ENCODE data around the gene AGRN. TPM values are rescaled to one million over a fixed set of nuclear protein-coding genes. Genes with fewer than 3 reads are reported as not detected.
"Not testable (repeated sequence)": the region's sequence is repeated elsewhere in the genome, so short reads cannot be mapped to it uniquely, and the experiment has no call there.

The AGRN gene
- total RNA-seq, 1 experiment from 2014 or later = 894 TPM

DNA sequence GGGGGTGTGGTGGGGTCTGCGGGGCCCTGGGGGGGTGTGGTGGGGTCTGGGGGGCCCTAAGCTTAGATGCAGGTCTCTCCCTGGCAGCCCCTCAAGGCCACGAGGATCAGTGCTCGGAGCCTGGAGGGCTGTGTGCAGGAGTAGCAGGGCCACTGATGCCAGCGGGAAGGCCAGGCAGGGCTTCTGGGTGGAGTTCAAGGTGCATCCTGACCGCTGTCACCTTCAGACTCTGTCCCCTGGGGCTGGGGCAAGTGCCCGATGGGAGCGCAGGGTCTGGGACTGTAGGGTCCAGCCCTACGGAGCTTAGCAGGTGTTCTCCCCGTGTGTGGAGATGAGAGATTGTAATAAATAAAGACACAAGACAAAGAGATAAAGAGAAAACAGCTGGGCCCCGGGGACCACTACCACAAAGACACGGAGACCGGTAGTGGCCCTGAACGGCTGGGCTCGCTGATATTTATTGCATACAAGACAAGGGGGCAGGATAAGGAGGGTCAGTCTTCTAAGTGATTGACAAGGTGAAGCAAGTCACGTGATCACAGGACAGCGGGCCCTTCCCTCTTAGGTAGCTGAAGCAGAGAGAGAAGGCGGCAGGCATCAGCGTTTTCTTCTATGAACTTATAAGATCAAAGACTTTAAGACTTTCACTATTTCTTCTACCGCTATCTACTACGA lies 45.5 kb downstream of the AGRN start:
- no peak for DNase-seq (ENCODE audit: low spot score)

DNA sequence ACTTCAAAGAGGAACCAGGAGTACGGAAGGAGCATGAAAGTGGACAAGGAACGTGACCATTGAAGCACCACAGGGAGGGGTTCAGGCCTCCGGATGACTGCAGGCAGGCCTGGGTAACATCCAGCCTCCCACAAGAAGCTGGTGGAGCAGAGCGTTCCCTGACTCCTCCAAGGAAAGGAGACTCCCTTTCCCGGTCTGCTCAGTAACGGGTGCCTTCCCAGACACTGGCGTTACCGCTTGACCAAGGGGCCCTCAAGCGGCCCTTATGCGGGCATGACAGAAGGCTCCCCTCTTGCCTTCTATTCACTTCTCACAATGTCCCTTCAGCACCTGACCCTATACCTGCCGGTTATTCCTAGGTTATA lies 46.0 kb downstream of the AGRN start:
- DNase-seq (ENCODE audit: low spot score) = not testable (repeated sequence)

GRCh38 chr1:1066403-1067283 lies 46.7 kb downstream of the AGRN start:
- no peak for DNase-seq (ENCODE audit: low spot score)

DNA sequence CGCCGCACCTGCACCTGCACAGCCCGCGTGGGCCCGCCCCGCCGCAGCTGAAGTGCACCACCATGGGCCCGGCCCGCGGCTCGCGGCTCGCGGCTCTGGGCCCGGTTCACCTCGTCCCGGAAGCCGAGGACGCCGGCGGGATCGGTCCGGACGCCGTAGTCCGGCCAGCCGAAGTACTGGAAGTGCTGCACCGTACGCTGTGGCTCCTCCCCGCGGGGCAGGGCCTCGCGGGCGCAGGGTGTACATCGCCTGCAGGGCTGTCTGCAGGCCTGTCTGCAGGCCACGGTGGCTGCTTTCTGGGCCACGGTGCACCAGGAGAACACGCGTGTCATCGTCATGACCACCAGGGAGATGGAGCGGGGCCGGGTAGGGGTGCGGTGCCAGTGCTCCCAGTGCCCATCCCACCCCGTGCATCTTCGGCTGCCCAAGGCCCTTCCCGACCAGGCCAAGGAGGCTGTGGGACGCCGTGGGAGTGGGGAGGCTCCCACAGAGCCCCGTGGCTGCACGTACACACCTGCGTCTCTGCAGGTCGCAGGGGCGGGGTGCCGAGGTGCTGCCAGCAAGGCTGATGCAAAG lies 47.5 kb downstream of the AGRN start:
- no peak for DNase-seq (ENCODE audit: low spot score)

DNA sequence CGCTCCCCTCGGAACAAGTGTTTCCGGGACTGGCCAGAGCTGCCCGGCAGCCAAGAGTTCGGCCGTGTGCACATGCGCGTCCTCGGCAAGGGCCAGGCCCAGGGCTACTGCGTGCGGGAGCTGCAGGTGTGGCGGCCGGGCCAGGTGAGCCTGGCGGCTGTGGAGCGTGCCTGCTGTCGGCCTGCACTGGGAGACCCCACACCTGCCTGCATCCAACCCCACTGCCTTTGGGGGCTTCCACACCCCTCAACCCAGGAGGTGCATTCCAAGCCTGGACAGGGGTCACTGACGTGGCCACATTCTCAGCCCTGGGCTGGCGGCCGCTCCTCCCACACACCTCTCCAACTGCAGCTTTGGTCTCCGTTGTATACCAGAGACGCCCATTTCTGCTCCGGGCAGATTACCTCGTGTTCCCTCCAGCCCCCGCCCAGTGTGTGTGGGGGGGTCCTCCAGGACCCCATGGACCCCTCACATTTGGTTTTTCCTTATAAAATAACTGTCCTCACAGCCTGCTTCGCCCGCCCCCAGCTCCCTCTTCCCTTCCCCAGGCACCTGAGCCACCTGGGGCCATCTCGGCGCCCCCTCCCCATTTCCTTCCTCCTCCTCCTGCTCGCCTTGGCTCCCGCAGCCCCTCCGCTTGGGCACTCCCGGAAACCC lies 48.1 kb downstream of the AGRN start:
- DNase-seq (ENCODE audit: low spot score) = peak; percentile 82

- DNase-seq (ENCODE audit: low spot score) = peak; percentile 86
These were observed 48.7 kb downstream of the AGRN start for GRCh38 chr1:1068517-1069055.

DNA sequence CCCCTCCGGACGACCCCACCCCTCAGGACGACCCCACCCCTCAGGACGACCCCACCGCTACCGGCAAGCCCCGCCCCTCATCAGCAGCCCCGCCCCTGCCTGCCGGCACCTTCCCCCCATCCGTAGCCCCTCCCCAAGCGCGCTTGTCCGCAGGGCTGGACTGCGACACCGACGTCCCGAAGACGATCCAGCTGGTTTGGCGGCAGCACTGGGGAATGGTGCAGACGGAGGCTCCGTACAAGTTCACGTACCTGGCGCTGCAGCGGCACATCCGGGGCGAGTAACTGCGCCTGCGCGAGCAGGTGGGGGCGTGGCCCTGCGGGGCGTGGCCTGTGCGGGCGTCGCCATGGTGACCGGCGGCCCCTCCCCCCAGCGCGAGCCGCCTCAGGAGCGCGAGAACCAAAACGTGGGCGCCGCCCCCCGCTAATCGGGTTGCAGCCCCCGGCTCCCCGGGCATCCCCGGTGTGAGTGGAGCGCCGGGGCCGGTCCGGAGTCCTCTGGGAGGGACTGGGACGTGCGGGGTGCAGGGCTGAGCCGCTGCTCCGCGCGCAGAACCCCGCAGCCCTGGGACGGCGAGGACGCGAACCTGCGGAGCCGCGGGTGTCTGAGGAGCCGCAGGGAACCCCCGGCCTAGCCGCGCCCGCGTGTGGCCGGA lies 49.3 kb downstream of the AGRN start:
- DNase-seq (ENCODE audit: low spot score) = peak; percentile 88

GRCh38 chr1:1069711-1070676 lies 50.1 kb downstream of the AGRN start:
- peak; percentile 36 for DNase-seq (ENCODE audit: low spot score)

DNA sequence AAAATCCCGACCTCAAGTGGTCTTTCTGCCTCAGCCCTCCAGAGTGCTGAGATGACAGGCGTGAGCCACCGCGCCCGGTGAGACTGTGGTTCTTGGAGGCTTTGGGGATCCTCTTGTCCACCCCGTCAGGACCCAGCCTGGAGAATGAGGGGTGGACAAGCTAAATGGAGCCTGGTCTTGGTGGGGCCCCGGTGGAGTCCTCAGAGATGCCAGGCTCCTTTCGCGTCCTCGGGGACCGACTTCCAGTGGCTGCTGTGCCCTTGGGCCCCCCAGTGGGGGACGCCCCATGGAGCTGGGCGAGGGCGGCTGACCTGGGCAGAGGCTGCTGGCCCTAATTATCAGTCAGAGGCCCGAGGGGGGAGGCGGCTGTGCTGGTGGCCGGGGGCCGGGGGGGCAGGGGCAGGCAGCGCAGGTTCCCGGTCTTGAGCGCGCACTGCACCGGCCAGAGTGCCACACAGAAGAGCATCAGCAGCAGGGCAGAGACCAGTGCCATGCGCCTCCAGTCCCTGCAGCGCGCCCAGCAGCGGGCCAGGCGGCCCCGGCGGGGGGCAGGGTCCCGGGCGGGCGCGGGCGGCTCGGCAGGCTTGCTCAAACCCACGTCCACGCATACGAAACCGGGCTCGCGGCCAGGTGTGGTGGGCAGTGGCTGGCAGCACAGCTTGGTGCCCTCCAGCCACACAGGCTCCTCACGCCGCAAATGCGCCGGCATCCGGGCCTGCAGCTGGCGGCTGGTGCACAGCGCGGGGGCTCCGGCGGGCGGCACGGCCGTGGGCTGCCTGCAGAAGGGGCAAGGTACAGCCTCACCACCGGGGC lies 51.8 kb downstream of the AGRN start:
- no peak for DNase-seq (ENCODE audit: low spot score)

DNA sequence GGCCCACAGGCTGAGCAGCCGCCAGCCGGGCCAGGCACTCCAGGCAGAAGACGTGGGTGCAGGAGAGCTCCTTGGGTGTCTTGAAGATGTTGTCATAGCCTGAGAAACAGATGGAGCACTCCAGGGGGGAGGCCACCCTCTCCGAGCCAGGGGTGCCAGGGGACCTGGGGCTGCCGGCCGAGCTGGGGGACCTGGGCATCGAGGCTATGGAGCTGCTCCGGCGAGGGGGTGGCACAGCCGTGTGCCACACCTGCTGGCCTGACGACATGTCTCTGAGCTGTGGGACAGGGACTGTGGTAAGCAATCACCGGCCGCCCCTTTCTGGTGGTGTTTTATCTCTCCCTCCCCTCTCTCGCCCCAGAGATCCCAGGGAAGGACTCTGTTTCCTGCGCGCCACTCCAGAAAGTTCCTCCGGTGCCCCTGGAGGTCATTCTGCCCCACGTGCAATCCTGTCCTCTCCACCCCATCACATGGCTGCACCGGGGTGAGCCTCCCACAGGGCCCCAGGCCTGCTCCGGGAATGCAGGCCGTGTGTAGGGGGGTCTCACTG lies 52.5 kb downstream of the AGRN start:
- DNase-seq (ENCODE audit: low spot score) = no peak

GRCh38 chr1:1072849-1073742 lies 53.2 kb downstream of the AGRN start:
- no peak for DNase-seq (ENCODE audit: low spot score)

DNA sequence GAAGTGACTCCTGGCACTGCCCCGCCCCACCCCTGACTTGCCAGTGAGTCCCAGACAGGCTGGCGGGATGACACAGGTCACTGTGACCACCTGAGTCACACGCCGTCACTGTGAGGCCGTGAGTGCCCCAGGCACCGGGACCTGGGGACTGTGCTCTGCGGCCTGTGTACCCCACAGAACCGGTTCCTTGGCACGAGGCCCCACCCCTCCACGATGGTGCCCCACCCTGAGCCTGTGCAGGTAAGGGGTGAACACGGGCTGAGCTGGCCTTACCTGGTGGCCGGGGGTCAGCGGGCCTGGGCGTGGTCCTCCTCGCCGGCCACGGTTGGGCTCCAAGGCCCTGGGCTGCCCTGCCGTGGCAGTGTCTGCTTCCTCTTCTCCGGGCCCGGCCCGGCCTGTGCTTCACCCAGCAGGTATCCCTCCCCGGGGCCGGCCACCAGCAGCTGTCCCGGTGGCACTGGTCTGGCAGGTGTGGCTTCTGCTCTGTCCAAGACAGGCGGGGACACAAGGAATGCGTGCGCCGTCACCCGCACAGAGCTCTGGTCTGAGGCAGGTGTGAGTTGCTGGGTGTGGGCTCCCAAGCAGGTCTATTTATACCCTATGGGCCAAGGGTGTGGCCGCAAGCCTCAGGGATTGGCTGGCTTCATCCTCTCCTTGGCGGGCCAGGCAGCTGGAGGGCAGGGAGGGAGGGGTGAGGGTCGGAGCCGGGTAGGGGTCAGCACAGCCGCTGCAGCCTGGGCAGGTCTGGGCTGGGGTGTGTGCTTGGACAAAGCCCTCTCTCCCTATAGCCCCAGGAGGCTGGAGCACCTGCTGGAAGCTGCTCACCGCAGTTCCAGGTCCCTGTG lies 54.0 kb downstream of the AGRN start, which contains the start of gene RNF223:
Gene RNF223 (minus strand): TSS at position 564 of the 845 bp plus-strand sequence. CDS start 1,740 bp downstream, outside the sequence.
- peak; percentile 95 for DNase-seq (ENCODE audit: low spot score)

- DNase-seq (ENCODE audit: low spot score) = no peak
These were observed 54.8 kb downstream of the AGRN start for GRCh38 chr1:1074631-1075147.

DNA sequence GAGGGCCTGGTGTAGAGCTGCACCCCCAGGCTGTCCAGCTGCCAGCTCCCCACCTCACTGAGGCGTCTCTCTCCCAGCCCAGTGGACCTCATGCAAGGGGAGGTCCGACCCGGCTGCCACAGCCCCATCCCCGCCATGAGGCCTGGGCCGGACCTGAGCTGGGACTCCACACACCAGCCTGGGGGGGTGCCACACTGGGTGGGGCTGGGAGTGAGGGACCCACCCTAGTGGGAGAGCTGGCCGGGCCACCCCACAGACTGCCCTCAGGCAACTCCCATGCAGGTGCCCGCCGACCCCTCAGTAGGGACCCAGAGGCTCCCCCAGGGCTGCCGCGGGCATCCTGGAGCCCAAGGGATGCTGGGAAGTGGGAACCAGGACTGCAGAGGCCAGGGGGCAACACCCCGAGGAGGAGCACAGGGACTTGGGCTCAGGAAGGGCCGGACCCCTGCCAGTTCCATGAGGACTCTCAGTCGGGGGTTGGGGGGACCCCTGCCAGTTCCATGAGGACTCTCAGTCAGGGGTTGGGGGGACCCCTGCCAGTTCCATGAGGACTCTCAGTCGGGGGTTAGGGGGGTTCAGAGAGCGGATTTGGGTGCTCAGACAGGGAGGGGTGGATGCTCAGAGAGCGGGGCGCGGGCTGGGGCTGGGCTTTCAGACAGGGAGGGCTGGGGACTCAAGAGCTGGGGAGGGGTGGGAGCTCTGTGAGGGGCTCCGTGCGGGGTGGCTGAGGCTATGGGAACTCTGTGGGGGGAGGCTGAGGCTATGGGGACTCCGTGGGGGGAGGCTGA lies 55.4 kb downstream of the AGRN start:
- DNase-seq (ENCODE audit: low spot score) = no peak

- DNase-seq (ENCODE audit: low spot score) = not testable (repeated sequence)
These were observed 57.5 kb downstream of the AGRN start for GRCh38 chr1:1077396-1077795.
